Ramos (cell line): Measurements from ENCODE around the gene SLC6A1.

Experiments used
- in situ Hi-C: fragments of 300-500 bp; cut with MboI; formaldehyde crosslinking; loops from one replicate; pipeline ENCODE4 v1.14.3; 2022; ENCODE audit warnings: low sequenced_read_pairs; ENCODE audit not compliant: unreplicated experiment

Gene SLC6A1

GRCh38 chr3:10968401-10968800 lies 24.1 kb upstream of the SLC6A1 start:
- in situ Hi-C loops: no loop called here

- in situ Hi-C loops: no loop called here
These were observed 22.1 kb upstream of the SLC6A1 start for GRCh38 chr3:10970306-10970960.

GRCh38 chr3:10972072-10972782 lies 20.3 kb upstream of the SLC6A1 start:
- in situ Hi-C loops: no loop called here

GRCh38 chr3:10973046-10973595 lies 19.4 kb upstream of the SLC6A1 start:
- in situ Hi-C loops: no loop called here

- in situ Hi-C loops: no loop called here
These were observed 18.4 kb upstream of the SLC6A1 start for GRCh38 chr3:10974131-10974530.

GRCh38 chr3:10974746-10975375 lies 17.7 kb upstream of the SLC6A1 start:
- in situ Hi-C loops: no loop called here

GRCh38 chr3:10975695-10976234 lies 16.8 kb upstream of the SLC6A1 start:
- in situ Hi-C loops: no loop called here

GRCh38 chr3:10976770-10977169 lies 15.8 kb upstream of the SLC6A1 start:
- in situ Hi-C loops: no loop called here

- in situ Hi-C loops: no loop called here
These were observed 14.5 kb upstream of the SLC6A1 start for GRCh38 chr3:10977892-10978510.

GRCh38 chr3:10978956-10979355 lies 13.6 kb upstream of the SLC6A1 start:
- in situ Hi-C loops: no loop called here

GRCh38 chr3:10980312-10980711 lies 12.2 kb upstream of the SLC6A1 start:
- in situ Hi-C loops: no loop called here

- in situ Hi-C loops: no loop called here
These were observed 11.5 kb upstream of the SLC6A1 start for GRCh38 chr3:10981031-10981430.

- in situ Hi-C loops: no loop called here
These were observed 10.6 kb upstream of the SLC6A1 start for GRCh38 chr3:10981961-10982360.

- in situ Hi-C loops: no loop called here
These were observed 9.8 kb upstream of the SLC6A1 start for GRCh38 chr3:10982782-10983181.

- in situ Hi-C loops: no loop called here
These were observed 9.2 kb upstream of the SLC6A1 start for GRCh38 chr3:10983219-10983916.

- in situ Hi-C loops: no loop called here
These were observed 8.1 kb upstream of the SLC6A1 start for GRCh38 chr3:10984371-10984896.

GRCh38 chr3:10985181-10985580 lies 7.4 kb upstream of the SLC6A1 start:
- in situ Hi-C loops: no loop called here

GRCh38 chr3:10986592-10986991 lies 6.0 kb upstream of the SLC6A1 start:
- in situ Hi-C loops: no loop called here

- in situ Hi-C loops: no loop called here
These were observed 4.4 kb upstream of the SLC6A1 start for GRCh38 chr3:10988001-10988665.
